Smooth muscle cell (in vitro differentiated cells): ENCODE data around the gene CROCC2. TPM values are rescaled to one million over a fixed set of nuclear protein-coding genes. Genes with fewer than 3 reads are reported as not detected.

ENCODE experiments used
- DNase-seq: peaks from one replicate; lab custom pipeline; 2025; ENCODE audit not compliant: unreplicated experiment; lab: John Stamatoyannopoulos, UW
- H2AFZ ChIP-seq: fragments of 200-600 bp; sonication (generic); 2 replicates; pipeline ENCODE4 v1.6.0; 2016; ENCODE audit warnings: antibody characterized with exemption, low read depth, mild to moderate bottlenecking
- H3F3A ChIP-seq: fragments of 200-600 bp; sonication (generic); 2 replicates; pipeline ENCODE4 v1.6.0; 2017; ENCODE audit warnings: antibody characterized with exemption, low read depth
- H3K27ac ChIP-seq: fragments of 200-600 bp; sonication (generic); 2 replicates; pipeline ENCODE4 v1.5.1; 2016; ENCODE audit warnings: low read depth, mild to moderate bottlenecking
- H3K27me3 ChIP-seq: fragments of 200-600 bp; sonication (generic); 2 replicates; pipeline ENCODE4 v1.6.1; 2016; ENCODE audit warnings: low read depth, mild to moderate bottlenecking
- H3K36me3 ChIP-seq: fragments of 200-600 bp; sonication (generic); 2 replicates; pipeline ENCODE4 v1.5.1; 2016; ENCODE audit warnings: low read depth
- H3K4me1 ChIP-seq: fragments of 200-600 bp; sonication (generic); 2 replicates; pipeline ENCODE4 v1.5.1; 2016; ENCODE audit warnings: low read depth
- H3K4me2 ChIP-seq: fragments of 200-600 bp; sonication (generic); 2 replicates; pipeline ENCODE4 v1.6.0; 2016; ENCODE audit warnings: mild to moderate bottlenecking
- H3K4me3 ChIP-seq: fragments of 200-600 bp; sonication (generic); 2 replicates; pipeline ENCODE4 v1.5.1; 2016; ENCODE audit warnings: mild to moderate bottlenecking
- H3K79me2 ChIP-seq: fragments of 200-600 bp; sonication (generic); 2 replicates; pipeline ENCODE4 v1.6.0; 2016; ENCODE audit warnings: low read depth, mild to moderate bottlenecking
- H3K9ac ChIP-seq: fragments of 200-600 bp; sonication (generic); 2 replicates; pipeline ENCODE4 v1.6.0; 2016; ENCODE audit warnings: low read depth
- H3K9me3 ChIP-seq: fragments of 200-600 bp; sonication (generic); replicated peaks from 2 replicates; pipeline ENCODE4 v1.5.1; 2016; ENCODE audit warnings: low read depth
- H4K20me1 ChIP-seq: fragments of 200-600 bp; sonication (generic); 2 replicates; pipeline ENCODE4 v1.6.0; 2016; ENCODE audit warnings: low read depth
- CTCF ChIP-seq: fragments of 200-600 bp; sonication (generic); IDR thresholded peaks from 2 replicates; pipeline ENCODE4 v1.5.1; 2017; ENCODE audit warnings: borderline replicate concordance, mild to moderate bottlenecking, antibody characterized with exemption; ENCODE audit not compliant: insufficient read depth, poor library complexity, severe bottlenecking
- WGBS: methylation state at CpG from one replicate; pipeline ENCODE4 v1.1.7; 2016; ENCODE audit warnings: low lambda C conversion rate; 5-methylcytosine and 5-hydroxymethylcytosine counted together
- polyA plus RNA-seq: library from polyadenylated mRNA; unstranded; fragments of >200 nt; fragmentation: Nextera tagmentation; extraction: Ambion mirVana; gene quantifications from 2 replicates; pipeline ENCODE4 v1.2.1, GENCODE V29; 2016
- total RNA-seq: library from RNA; depleted of rRNA; stranded (reverse); fragments of >200 nt; gene quantifications from 2 replicates; pipeline ENCODE4 v1.2.3, GENCODE V29; 2014

The CROCC2 gene
- total and polyA plus RNA-seq, 2 experiments from 2014 or later, result not detected

GRCh38 chr2:240876035-240876474 lies 30.1 kb upstream of the CROCC2 start:
- Histone ChIP-seq H3K4me1 (no peaks in the 10 kb centered on the region), H4K20me1 (no peaks in the 10 kb centered on the region), H3K27ac (no peak overlapping the region), H3K79me2 (no peaks in the 10 kb centered on the region), H3F3A (no peaks in the 10 kb centered on the region), H3K4me2 (no peak overlapping the region), H3K36me3 (no peaks in the 10 kb centered on the region), H3K9ac (no peak overlapping the region), H2AFZ (no peak overlapping the region), H3K4me3 (no peak overlapping the region), H3K9me3 (no peaks in the 10 kb centered on the region), H3K27me3 (peaks cover 3% of the 10 kb centered on the region)
- no peak for TF ChIP-seq CTCF
- no peak for DNase-seq
- WGBS, result 76% methylated on average over 7 of the region's 7 CpGs

- H3K79me2 ChIP-seq, result no peaks in the 10 kb centered on the region
- H3K9ac ChIP-seq, result no peak overlapping the region
- no peak for DNase-seq
- no peak overlapping the region for H2AFZ ChIP-seq
- H3K4me3 ChIP-seq, result no peak overlapping the region
- 91% methylated on average over 18 of the region's 18 CpGs for WGBS
- H3K27me3 ChIP-seq, result peaks cover 3% of the 10 kb centered on the region
- H3F3A ChIP-seq, result no peaks in the 10 kb centered on the region
- H3K36me3 ChIP-seq, result no peaks in the 10 kb centered on the region
- TF ChIP-seq CTCF, result no peak
- no peaks in the 10 kb centered on the region for H4K20me1 ChIP-seq
- H3K4me2 ChIP-seq, result no peak overlapping the region
- H3K27ac ChIP-seq, result no peak overlapping the region
- no peaks in the 10 kb centered on the region for H3K4me1 ChIP-seq
- H3K9me3 ChIP-seq, result no peaks in the 10 kb centered on the region
These were observed 29.5 kb upstream of the CROCC2 start for GRCh38 chr2:240876475-240877251.

GRCh38 chr2:240877460-240878340 lies 28.4 kb upstream of the CROCC2 start:
- no peak overlapping the region for H3K9ac ChIP-seq

More at GRCh38 chr2:240877460-240878340, 28.4 kb upstream of the CROCC2 start:
- Histone ChIP-seq H4K20me1 (no peaks in the 10 kb centered on the region), H3K4me1 (no peaks in the 10 kb centered on the region), H3K27me3 (peaks cover 3% of the 10 kb centered on the region), H3K27ac (no peak overlapping the region), H3K36me3 (no peaks in the 10 kb centered on the region), H3K9me3 (no peaks in the 10 kb centered on the region), H3K79me2 (no peaks in the 10 kb centered on the region), H3K4me3 (no peak overlapping the region), H2AFZ (no peak overlapping the region), H3F3A (no peaks in the 10 kb centered on the region), H3K4me2 (no peak overlapping the region)
- 90% methylated on average over 40 of the region's 40 CpGs for WGBS
- no peak for TF ChIP-seq CTCF
- no peak for DNase-seq
